H1 (cell line): ENCODE measurements around the gene CYTL1. TPM values are rescaled to one million over a fixed set of nuclear protein-coding genes. Genes with fewer than 3 reads are reported as not detected.

ENCODE experiments used
- BRCA1 ChIP-seq: IDR thresholded peaks from 2 replicates; pipeline ENCODE4 v1.6.1; 2012; ENCODE audit warnings: low read depth, low read length, improper control_type of control experiment
- CHD7 ChIP-seq: fragments of 300-600 bp; sonication (generic); IDR thresholded peaks from 2 replicates; pipeline ENCODE4 v1.7.1; 2012; ENCODE audit warnings: low read length, moderate library complexity, mild to moderate bottlenecking, inconsistent platforms; ENCODE audit not compliant: insufficient replicate concordance
- KDM5A ChIP-seq: fragments of 200-600 bp; IDR thresholded peaks from 2 replicates; pipeline ENCODE4 v1.7.1; 2012; ENCODE audit warnings: mild to moderate bottlenecking, low read length, inconsistent platforms, mixed read lengths
- POLR2A ChIP-seq, 2 experiments: IDR thresholded peaks; 1 replicate in 1 of 2; 2 replicates in 1 of 2; pipeline ENCODE4 v1.6.1; 2011; ENCODE audit warnings: low read depth in 2 of 2, low read length in 2 of 2, mild to moderate bottlenecking in 2 of 2; ENCODE audit errors: control extremely low read depth in 1 of 2
- RBBP5 ChIP-seq: IDR thresholded peaks from 2 replicates; pipeline ENCODE4 v1.7.1; 2012; ENCODE audit warnings: low read depth, mild to moderate bottlenecking, inconsistent platforms, low read length, moderate library complexity, borderline replicate concordance
- TAF1 ChIP-seq: IDR thresholded peaks from 2 replicates; pipeline ENCODE4 v1.6.1; 2011; ENCODE audit warnings: mild to moderate bottlenecking, low read depth, low read length
- polyA plus RNA-seq, 7 experiments: library from polyadenylated mRNA; depleted of rRNA in 3 of 7; stranded (reverse) in 5 of 7; unstranded in 2 of 7; fragments of >200 nt in 5 of 7; fragments of 200-250 nt in 2 of 7; gene quantifications; 1 replicate in 5 of 7; 2 replicates in 1 of 7; 4 replicates in 1 of 7; pipeline versions ENCODE4 v1.2.1 to v1.2.3, GENCODE V29; 2011 to 2013; ENCODE audit warnings: missing spikeins in 2 of 7, mixed read lengths in 2 of 7
- total RNA-seq: library from RNA; stranded (reverse); fragmentation: NEBNext Ultra II Directional; extraction: Animal tissue kit (Norgen Biotek cat#: 25700); gene quantifications from 2 replicates; pipeline ENCODE4 v1.2.1, GENCODE V29; 2021

Gene CYTL1
- total and polyA plus RNA-seq, 2 of the 8 experiments (the other 6 are each of a cell fraction or from before 2014, with no cell fraction given) = 8.6 to 9.8 TPM

- TF ChIP-seq KDM5A (no peak), RBBP5 (no peak), CHD7 (no peak), POLR2A (IDR thresholded peaks at IDR 0.05; ENCODE audit: control extremely low read depth in 1 of 2, low read depth in 2 of 2, low read length in 2 of 2) (no peak), BRCA1 (no peak), TAF1 (no peak)
Observed at GRCh38 chr4:4986841-4987240, 32.4 kb downstream of the CYTL1 start (continued).
